ENCODE measurements around the gene TK2. TPM values are rescaled to one million over a fixed set of nuclear protein-coding genes. Genes with fewer than 3 reads are reported as not detected.

Gene TK2
- total RNA-seq, 1 donor from 2014 or later, result 36.1 TPM

DNA sequence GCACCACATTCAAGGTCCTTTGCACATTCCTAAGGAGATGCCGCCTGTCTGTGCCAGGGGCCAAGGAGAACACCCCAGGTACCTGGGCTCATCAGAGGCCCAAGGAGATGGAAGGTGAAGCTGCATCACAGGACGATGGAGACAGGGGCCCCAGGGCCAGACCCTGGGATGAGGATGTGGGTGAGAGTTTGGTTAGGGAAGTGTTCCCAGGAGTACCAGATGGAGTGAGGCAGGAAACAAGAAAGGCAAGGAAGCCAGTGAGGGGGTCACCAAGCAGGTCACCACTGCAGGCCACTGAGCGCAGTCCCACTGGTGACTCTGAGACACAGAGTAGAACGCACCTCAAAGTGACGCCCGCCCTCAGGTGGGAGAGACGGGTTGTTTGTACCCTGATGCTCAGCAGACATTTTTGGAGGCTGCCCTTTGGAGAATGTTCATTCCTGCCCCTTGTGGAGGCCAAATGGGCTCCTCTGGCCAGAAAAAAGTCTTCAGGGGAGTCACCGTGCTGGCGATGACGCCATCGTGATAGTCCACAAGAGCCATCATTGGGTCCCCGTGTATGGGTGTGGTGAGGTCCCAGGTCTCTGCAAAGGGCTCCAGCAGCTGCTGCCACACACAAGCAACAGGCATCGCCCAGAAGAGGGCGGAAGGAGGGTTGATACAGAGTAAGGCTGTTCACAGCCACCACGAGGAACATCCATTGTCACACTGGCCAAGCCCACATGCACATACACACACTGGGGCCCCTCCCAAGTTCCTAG lies 65.3 kb downstream of the TK2 start:
- Histone ChIP-seq H3K27ac (no peak overlapping the region), H3K4me3 (no peak overlapping the region), H3K27me3 (no peaks in the 10 kb centered on the region), H3K9me3 (no peaks in the 10 kb centered on the region), H3K36me3 (no peaks in the 10 kb centered on the region), H3K4me1 (peaks cover 12% of the 10 kb centered on the region)
- DNase-seq (no peak), ATAC-seq (no peak)
- intact Hi-C loops (cut with DNase I), result loop anchor here (10.0 kb wide), 1 partner anchor 80 kb away; no protein-coding TSS in a partner anchor
- no peak for TF ChIP-seq CTCF (IDR thresholded peaks at IDR 0.05)

DNA sequence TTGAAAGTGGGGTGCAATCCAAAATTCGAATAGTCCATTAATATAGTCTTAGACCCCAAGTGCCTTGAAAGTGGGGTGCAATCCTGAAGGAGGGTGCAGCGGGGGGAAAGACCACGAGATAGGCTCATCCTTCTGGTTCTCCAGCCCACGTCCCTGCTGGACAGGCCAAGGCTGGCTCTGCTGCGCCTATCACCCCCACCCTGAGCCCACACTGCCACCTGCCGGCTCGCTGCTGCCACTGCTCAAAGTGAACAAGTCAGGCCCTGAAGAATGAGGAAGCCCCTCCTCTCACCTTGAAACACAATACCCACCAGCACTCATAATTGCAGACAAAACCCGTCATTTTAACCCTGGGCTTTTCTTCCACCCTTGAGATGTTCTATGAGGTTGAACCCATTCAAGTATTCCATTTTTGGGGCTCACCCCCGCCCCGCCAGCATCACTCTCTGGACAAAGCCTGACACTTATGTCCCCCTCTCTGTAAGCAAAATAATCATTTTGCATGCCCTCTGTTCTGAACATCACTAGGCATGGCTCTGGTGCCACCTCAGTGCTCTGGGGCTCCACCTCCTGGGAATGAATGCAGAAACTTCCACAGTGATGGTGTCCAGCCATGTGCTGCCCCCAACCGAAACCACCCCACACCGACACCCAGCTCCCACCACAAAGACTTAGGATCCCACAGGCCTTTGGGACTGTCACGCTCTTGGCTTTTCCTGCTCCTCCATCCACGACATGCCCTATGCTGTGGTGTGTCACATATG lies 66.1 kb downstream of the TK2 start:
- no peaks in the 10 kb centered on the region for H3K9me3 ChIP-seq
- H3K27ac ChIP-seq, result no peak overlapping the region
- H3K27me3 ChIP-seq, result no peaks in the 10 kb centered on the region
- peaks cover 12% of the 10 kb centered on the region for H3K4me1 ChIP-seq
- DNase-seq (peak; percentile 91), ATAC-seq (peak; percentile 83)
- TF ChIP-seq CTCF (IDR thresholded peaks at IDR 0.05), result peak; percentile 94
- H3K4me3 ChIP-seq, result no peak overlapping the region
- intact Hi-C loops (cut with DNase I), result loop anchor here (10.0 kb wide), 1 partner anchor 79 kb away; no protein-coding TSS in a partner anchor
- no peaks in the 10 kb centered on the region for H3K36me3 ChIP-seq

GRCh38 chr16:66481943-66482390 lies 68.0 kb downstream of the TK2 start:
- Histone ChIP-seq H3K27me3 (no peaks in the 10 kb centered on the region), H3K4me3 (no peak overlapping the region), H3K36me3 (no peaks in the 10 kb centered on the region), H3K9me3 (no peaks in the 10 kb centered on the region), H3K27ac (no peak overlapping the region), H3K4me1 (peaks cover 9% of the 10 kb centered on the region)
- ATAC-seq (no peak), DNase-seq (no peak)
- intact Hi-C loops (cut with DNase I), result loop anchor here (10.0 kb wide), 1 partner anchor 77 kb away; no protein-coding TSS in a partner anchor
- TF ChIP-seq CTCF (IDR thresholded peaks at IDR 0.05), result no peak

DNA sequence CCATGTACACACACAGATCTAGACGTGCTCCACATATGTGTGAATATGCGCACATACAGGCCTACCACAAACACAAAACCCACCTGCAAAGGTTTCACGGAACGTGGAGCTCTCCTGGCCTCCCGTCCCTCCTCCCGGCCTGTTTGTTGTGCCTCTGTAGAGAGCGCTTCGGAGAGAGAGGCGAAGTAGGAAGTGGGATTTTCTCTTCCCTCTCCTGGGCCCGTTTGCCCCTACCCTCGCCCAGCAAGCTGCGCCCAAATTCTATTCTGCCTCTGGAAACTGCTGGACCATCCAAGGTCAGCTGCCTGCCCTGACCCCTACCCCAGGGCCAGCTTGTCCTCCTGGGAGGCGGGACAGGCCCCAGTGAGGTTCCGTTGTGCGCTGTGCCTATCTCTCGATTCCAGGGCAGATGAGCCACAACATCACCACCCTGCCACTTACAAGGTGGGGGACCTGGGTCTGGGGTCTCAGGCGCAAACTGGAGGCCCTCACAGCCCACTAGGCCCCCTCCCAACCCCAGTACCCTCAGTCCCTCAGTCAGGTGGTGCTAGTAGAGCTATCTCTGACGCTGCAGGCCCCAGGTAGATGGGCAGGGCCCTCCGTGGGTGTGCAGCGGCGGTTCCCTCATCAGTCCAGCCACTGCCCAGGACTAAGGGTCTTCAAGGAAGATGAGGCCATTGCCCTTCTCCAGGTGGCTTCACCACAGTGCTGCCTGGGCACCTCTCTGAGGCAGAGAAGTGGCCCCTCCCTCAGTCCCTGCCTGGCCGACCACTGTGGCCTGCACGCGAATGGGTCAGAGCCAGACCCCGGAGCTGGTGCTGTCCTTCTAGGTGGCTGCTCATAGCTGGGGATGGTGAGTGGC lies 68.6 kb downstream of the TK2 start:
- no peaks in the 10 kb centered on the region for H3K27me3 ChIP-seq
- no peaks in the 10 kb centered on the region for H3K36me3 ChIP-seq
- peaks cover 3% of the 10 kb centered on the region for H3K4me1 ChIP-seq
- H3K27ac ChIP-seq, result no peak overlapping the region
- no peak overlapping the region for H3K4me3 ChIP-seq
- DNase-seq (no peak), ATAC-seq (no peak)
- intact Hi-C loops (cut with DNase I), result loop anchor here (10.0 kb wide), 1 partner anchor 77 kb away; no protein-coding TSS in a partner anchor
- no peaks in the 10 kb centered on the region for H3K9me3 ChIP-seq
- TF ChIP-seq CTCF (IDR thresholded peaks at IDR 0.05), result no peak
